Measurements from ENCODE around the gene OLA1. TPM values are rescaled to one million over a fixed set of nuclear protein-coding genes. Genes with fewer than 3 reads are reported as not detected.

Gene OLA1
- total and polyA plus RNA-seq, 5 experiments from 2014 or later = 39.6 to 79.9 (median 62.3) TPM

- H3K27ac Mint-ChIP-seq = no peak overlapping the region
- POLR2A ChIA-PET = no interaction called here
- peaks cover 2 to 18% (median 6%) of the 10 kb centered on the region in 5 donors for H3K27me3 Mint-ChIP-seq
- H3K4me3 Mint-ChIP-seq = no peak overlapping the region
- no peak for ATAC-seq
- peaks cover 9 to 19% (median 10%) of the 10 kb centered on the region in 4 donors for H3K4me1 Mint-ChIP-seq
- no peaks in the 10 kb centered on the region for H3K36me3 Mint-ChIP-seq
- H3K9me3 Mint-ChIP-seq = no peaks in the 10 kb centered on the region
- DNase-seq = no peak
Observed at GRCh38 chr2:174035117-174035635, 213.2 kb downstream of the OLA1 start.

- H3K9me3 Mint-ChIP-seq = no peaks in the 10 kb centered on the region
- no peaks in the 10 kb centered on the region for H3K36me3 Mint-ChIP-seq
- H3K4me1 Mint-ChIP-seq = peaks cover 0 to 6% (median 3%) of the 10 kb centered on the region in 4 donors
- peaks cover 2 to 18% (median 6%) of the 10 kb centered on the region in 5 donors for H3K27me3 Mint-ChIP-seq
- H3K4me3 Mint-ChIP-seq = no peak overlapping the region
- no peak for DNase-seq
- POLR2A ChIA-PET = no interaction called here
- ATAC-seq = no peak
- no peak overlapping the region for H3K27ac Mint-ChIP-seq
Observed at GRCh38 chr2:174033163-174033550, 215.2 kb downstream of the OLA1 start.

- DNase-seq (no peak), ATAC-seq (no peak)
- H3K9me3 Mint-ChIP-seq = no peaks in the 10 kb centered on the region
- no peaks in the 10 kb centered on the region for H3K36me3 Mint-ChIP-seq
- H3K27me3 Mint-ChIP-seq = peaks cover 2 to 15% (median 5%) of the 10 kb centered on the region in 5 donors
- no peak overlapping the region for H3K4me3 Mint-ChIP-seq
- peaks cover 0 to 6% (median 1%) of the 10 kb centered on the region in 4 donors for H3K4me1 Mint-ChIP-seq
- POLR2A ChIA-PET = no interaction called here
- no peak overlapping the region for H3K27ac Mint-ChIP-seq
Observed at GRCh38 chr2:174031226-174031625, 217.1 kb downstream of the OLA1 start.

GRCh38 chr2:174028935-174029334 lies 219.4 kb downstream of the OLA1 start:
- POLR2A ChIA-PET = no interaction called here
- Mint-ChIP-seq H3K9me3 (no peaks in the 10 kb centered on the region), H3K4me1 (peaks cover 0 to 6% (median 1%) of the 10 kb centered on the region in 4 donors), H3K4me3 (no peak overlapping the region), H3K27ac (peak overlapping the region in 1 of 10 donors; percentile 26), H3K36me3 (no peaks in the 10 kb centered on the region), H3K27me3 (peaks cover 2 to 7% (median 4%) of the 10 kb centered on the region in 5 donors)
- DNase-seq (no peak), ATAC-seq (no peak)

GRCh38 chr2:174027956-174028355 lies 220.4 kb downstream of the OLA1 start:
- H3K36me3 Mint-ChIP-seq = no peaks in the 10 kb centered on the region
- H3K27me3 Mint-ChIP-seq = peaks cover 0 to 4% (median 0%) of the 10 kb centered on the region in 5 donors
- H3K4me1 Mint-ChIP-seq = peaks cover 0 to 6% (median 0%) of the 10 kb centered on the region in 4 donors
- H3K27ac Mint-ChIP-seq = no peak overlapping the region
- no peaks in the 10 kb centered on the region for H3K9me3 Mint-ChIP-seq
- ATAC-seq = no peak
- POLR2A ChIA-PET = interaction anchor here (0.6 kb wide), 1 partner anchor 111 kb away, joined by 3 read pairs; no protein-coding TSS in a partner anchor
- DNase-seq = no peak
- H3K4me3 Mint-ChIP-seq = no peak overlapping the region

GRCh38 chr2:174026122-174026845 lies 222.0 kb downstream of the OLA1 start:
- ATAC-seq (no peak), DNase-seq (no peak)
- H3K27ac Mint-ChIP-seq = no peak overlapping the region
- POLR2A ChIA-PET = no interaction called here
- no peaks in the 10 kb centered on the region for H3K9me3 Mint-ChIP-seq
- H3K27me3 Mint-ChIP-seq = peaks cover 0 to 2% (median 0%) of the 10 kb centered on the region in 5 donors
- no peak overlapping the region for H3K4me3 Mint-ChIP-seq
- H3K36me3 Mint-ChIP-seq = no peaks in the 10 kb centered on the region
- H3K4me1 Mint-ChIP-seq = peaks cover 0 to 2% (median 0%) of the 10 kb centered on the region in 4 donors

- POLR2A ChIA-PET = no interaction called here
- DNase-seq (no peak), ATAC-seq (no peak)
- H3K27me3 Mint-ChIP-seq = peaks cover 0 to 2% (median 0%) of the 10 kb centered on the region in 5 donors
- H3K36me3 Mint-ChIP-seq = no peaks in the 10 kb centered on the region
- peaks cover 0 to 3% (median 0%) of the 10 kb centered on the region in 4 donors for H3K4me1 Mint-ChIP-seq
- H3K27ac Mint-ChIP-seq = no peak overlapping the region
- H3K4me3 Mint-ChIP-seq = no peak overlapping the region
- no peaks in the 10 kb centered on the region for H3K9me3 Mint-ChIP-seq
Observed at GRCh38 chr2:174025271-174026121, 222.8 kb downstream of the OLA1 start.

GRCh38 chr2:174024524-174025270 lies 223.6 kb downstream of the OLA1 start:
- Mint-ChIP-seq H3K36me3 (no peaks in the 10 kb centered on the region), H3K9me3 (no peaks in the 10 kb centered on the region), H3K27ac (no peak overlapping the region), H3K27me3 (peaks cover 0 to 2% (median 0%) of the 10 kb centered on the region in 5 donors), H3K4me1 (peaks cover 0 to 3% (median 0%) of the 10 kb centered on the region in 4 donors), H3K4me3 (no peak overlapping the region)
- ATAC-seq (no peak), DNase-seq (no peak)
- POLR2A ChIA-PET = no interaction called here

- POLR2A ChIA-PET = no interaction called here
- Mint-ChIP-seq H3K4me1 (peaks cover 0 to 3% (median 0%) of the 10 kb centered on the region in 4 donors), H3K27me3 (peaks cover 0 to 2% (median 0%) of the 10 kb centered on the region in 5 donors), H3K27ac (no peak overlapping the region), H3K9me3 (no peaks in the 10 kb centered on the region), H3K36me3 (no peaks in the 10 kb centered on the region), H3K4me3 (no peak overlapping the region)
- no peak for DNase-seq
- no peak for ATAC-seq
Observed at GRCh38 chr2:174023591-174024523, 224.5 kb downstream of the OLA1 start.
